GM19238 (cell line): Measurements from ENCODE around the gene LDLRAD4.

ENCODE experiments used
- DNase-seq: peaks from one replicate; pipeline ENCODE4 v3.0.0; 2011; ENCODE audit warnings: low spot score; ENCODE audit not compliant: insufficient read length

LDLRAD4 gene

DNA sequence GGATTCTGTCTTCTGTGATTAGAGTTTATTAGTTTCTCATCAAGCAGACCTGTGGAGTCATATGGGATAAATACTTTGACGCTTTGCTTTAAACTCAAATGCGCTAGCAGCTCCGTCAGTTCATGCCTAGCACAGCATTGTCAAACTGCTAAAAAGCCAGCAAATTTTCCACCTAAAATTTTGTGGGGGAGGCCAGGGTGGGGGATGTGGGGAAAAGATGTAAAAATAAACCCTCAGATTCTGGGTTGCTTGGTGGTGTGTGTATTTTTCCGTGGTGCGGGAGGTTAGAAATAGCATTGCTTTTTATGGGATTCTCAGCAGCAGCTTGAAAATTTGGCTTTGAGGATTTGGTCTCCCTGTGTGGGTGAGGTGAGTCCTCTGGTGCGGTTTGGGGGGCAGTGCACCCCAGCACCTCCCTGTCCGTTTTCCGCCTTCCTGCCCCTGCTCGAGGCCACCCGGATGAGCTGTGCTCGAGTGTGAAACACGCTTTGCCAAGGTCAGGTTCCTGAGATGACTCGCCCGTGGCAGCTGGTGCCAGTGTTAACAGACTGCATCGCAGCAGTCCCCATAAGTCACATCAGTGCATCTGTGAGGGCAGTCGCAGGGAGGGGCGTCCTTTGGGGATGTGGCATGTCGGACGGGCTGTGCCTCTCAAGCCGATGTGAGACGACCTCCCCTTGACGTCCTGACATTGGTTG lies 65.9 kb downstream of the LDLRAD4 start:
- DNase-seq = no peak

DNA sequence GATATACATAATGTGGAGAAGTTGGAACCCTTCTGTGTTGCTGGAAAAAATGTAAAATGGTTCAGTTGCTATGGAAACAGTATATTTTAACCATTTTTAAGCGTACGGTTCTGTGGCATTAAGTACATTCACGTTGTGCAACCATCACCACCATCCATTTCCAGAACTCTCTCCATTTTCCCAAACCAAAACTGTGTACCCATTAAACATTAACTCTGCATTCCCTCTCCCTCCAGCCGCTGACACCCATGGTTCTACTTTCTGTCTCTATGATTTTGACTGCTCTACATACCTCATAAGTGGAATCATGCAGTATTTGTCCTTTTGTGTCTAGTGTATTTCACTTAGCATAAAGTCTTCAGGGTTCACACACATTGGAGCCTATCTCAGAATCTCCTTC lies 67.3 kb downstream of the LDLRAD4 start:
- DNase-seq = no peak

DNA sequence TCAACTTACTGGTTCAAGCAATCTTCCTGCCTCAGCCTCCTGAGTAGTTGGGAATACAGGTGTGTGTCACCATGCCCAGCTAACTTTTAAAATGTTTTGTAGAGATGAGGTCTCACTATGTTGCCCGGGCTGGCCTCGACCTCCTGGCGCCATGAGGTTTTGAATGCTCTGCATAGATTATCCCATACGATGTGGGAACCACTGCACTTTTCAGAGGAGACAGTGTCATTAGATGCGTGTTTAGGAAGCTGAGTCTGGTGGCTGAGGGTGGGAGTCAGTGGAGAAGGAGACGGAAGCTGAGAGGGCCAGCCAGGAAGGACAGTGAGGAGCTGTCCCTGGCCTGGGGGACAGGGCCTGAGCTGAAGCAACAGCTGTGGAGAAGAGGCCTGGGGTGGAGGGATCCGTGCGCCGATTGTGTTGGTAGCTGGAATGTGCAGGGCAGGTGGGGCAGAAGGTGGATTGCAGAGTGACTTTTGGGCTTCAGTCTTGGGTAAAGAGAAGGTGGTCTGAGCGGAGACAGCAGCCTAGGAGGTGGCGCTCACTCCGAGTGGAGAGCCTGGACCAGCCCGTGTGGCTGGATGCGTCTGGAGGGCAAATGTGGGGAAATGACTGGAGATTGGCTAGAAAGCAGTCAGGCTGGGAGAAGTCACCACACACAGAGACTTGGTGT lies 68.0 kb downstream of the LDLRAD4 start:
- DNase-seq = no peak

DNA sequence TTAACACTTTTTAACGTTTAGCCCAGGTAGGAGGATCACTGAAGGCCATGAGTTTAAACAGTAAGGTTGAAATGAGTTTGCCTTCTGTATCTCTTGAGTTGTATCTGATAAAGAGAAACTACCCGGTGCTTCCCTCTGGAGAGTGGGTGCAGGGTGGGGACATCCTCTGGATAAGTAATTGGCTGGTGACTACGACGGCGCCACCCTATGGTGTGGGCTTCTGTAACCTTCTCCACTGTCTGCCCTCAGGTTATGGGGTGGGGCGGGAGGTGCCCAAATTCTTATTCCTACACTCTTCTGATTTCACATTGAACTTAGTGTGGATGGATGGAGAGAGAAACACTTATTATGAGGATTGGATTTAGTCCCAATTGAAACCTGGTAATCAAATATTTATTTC lies 68.8 kb downstream of the LDLRAD4 start:
- DNase-seq = no peak

DNA sequence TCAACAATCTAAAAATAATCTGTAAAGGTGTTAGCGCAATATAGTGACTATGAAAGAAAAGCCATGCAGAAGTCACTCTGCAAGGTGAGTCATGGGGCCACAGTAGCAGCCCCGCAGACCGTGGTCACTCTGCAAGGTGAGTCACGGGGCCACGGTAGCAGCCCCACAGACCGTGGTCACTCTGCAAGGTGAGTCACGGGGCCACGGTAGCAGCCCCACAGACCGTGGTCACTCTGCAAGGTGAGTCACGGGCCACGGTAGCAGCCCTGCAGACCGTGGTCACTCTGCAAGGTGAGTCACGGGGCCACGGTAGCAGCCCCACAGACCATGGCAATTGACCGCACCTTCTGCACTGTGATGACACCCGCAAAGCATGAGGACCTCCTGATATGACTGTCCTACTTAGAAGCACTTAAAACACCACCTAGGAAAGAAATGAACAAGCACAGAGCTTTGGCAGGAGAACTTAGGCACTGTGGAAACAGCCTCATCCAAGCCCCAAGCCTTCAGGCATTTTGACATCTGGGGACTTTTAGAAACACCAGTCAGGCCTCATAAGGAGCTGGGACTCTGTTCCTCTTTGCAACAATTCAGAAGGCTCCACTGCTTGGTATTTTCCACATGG lies 70.1 kb downstream of the LDLRAD4 start:
- no peak for DNase-seq

DNA sequence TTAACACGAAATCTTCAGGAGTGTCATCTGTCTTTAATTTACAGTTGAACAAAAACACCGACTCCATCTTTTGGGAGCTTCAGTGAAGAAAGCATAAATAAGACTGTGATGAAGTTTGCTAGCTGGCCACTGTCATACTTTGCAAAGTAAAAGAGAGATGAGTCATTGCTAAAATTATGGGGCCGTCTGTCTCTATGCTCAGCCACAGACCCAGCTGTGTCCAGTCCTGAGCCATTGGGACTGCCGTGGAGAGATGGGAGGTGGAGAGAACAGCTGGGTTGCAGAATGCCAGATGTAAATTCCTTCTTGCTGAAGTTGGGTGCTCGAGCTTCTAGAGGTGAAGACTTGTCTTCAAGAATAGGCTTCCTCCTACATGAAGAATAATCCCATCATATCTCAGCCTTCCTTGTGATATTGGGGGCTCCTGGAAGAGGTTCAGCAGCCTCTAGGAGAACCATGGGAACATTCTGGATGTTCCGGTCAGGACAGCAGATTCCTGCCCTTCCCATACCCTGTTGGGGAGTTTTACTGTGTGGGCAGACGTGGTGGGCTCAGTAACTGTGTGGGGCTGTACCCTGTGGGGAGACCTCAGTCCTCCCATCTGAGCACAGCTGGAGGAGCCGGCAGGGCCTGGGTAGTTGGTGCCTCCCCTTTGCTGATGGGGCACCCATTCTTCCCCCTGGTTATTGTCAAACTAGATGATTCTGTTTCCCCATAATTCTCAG lies 71.1 kb downstream of the LDLRAD4 start:
- no peak for DNase-seq

DNA sequence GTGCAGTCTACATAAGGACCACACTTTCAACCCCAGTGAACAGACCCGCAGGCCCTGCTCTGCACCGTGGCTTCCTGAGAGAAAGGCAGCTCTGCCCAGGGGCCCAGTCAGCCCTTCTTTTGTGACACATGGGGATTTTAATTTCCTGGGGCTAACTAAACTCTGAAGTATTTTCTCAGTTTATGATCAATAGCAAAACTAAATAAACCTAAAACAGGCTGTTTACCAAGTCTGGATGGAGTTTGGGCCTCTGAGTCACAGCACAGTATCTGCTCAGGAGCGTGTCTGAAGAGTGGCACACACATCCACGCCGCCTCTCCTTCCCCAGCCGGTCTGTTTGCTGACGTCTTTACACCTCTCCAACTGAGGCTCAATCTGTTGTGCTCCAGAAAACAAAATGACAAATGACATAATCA lies 72.3 kb downstream of the LDLRAD4 start:
- DNase-seq = no peak

DNA sequence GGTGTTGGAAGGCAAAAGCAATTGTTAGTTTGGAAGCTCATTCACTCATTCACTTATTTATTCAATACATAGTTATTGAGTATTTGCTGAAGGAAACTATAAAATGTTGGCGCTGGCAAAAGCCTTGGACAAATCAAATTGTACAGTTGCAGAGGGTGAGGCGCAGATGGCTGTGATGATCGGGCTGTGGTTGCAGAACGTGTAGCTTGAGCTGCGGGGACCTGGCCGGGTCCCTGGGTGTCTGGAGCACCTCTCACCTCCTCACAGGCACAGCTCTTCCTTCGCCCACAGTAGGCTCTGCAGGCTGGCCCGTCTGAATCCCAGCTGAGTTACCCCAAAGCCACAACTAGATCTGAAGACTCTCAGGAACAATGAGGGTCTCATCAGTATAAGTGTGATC lies 72.7 kb downstream of the LDLRAD4 start:
- no peak for DNase-seq

DNA sequence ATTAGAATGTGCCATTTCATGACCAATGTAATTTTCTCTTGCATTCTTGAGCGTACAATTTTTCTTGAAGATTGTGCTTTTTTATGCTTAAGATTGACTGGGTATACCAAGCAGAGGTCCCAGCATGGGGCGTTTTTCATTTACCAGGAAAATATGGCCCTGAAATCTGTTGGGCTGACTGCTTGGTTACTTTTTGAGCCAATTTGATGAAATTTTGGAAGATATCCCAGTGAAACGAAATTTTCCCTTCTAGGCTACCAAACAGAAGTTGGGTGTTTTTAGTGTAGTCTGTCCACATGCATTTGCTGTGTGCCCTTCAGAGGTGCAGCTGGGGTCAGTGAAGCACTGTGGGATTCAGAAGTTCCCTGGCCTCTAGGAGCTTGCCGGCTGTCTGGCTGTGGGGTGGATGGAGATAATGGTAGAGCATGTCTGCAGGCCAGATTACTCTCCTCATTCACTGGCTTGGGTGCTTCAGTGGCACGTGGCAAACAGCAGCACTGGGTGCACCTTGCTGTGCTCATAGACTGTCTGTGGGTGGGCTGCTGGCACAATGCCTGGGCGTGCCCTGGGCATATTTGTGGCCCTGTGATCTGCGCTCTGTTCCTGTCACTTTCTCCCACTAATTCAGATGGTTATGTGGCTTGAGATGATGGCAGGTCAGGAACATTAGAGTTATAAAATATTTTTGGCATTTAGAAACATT lies 73.3 kb downstream of the LDLRAD4 start:
- DNase-seq = no peak

DNA sequence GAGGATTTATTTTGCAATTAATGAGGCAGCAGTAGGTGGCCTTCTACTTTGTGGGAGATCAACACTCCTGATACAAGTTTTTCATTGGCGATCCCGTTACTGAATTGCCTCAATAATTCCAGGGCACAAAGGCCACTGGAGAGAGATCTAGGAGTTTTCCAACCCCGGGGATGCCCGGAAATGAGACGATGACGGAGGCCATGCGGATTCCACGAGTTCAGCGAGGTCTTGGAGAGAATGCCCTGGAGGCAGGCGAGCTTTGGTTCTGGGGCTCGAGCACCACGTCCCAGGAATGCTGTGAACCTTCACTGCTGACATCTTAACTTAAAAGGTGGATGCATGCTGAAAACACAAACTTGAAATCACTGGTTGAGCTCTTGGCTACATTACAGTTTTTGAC lies 74.2 kb downstream of the LDLRAD4 start:
- DNase-seq = no peak

DNA sequence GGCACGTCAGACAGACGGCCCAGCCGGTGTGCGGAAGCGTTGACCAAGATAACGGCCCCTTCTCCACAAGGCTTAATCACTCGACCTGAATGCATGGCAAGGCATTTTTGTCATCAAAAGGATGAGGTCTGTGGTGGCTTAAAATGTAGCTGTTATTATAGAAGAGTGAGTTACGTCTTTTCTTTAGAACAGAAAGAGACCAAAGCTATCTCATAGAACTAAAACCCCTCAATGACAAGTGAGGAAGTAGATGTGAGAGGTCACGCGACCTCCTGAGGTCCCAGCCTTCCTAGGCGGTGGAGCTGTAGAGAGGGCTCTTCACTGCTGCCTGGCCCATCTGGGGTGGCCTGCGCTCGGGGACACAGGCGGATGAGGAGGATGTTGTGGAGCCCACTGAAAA lies 75.7 kb downstream of the LDLRAD4 start:
- no peak for DNase-seq

DNA sequence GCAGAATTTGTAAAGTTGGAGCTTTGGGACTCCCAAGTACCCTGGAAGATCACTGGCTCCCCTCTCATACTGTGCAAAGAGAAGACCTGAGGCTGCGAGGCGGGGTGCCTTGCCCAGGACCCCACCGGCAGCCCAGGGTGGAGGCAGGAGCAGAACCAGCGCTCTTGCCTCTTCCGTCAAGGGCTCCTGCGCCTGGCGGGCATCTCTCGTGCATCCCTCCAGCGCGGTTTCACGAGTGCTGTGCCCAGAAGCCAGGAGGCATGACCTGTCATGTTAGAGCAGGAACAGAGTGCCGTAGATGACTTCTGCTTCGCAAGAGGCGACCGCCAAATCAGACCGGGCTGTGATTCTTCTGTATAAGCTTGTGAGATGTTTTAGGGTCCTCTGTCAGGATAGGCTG lies 77.3 kb downstream of the LDLRAD4 start:
- DNase-seq = no peak

DNA sequence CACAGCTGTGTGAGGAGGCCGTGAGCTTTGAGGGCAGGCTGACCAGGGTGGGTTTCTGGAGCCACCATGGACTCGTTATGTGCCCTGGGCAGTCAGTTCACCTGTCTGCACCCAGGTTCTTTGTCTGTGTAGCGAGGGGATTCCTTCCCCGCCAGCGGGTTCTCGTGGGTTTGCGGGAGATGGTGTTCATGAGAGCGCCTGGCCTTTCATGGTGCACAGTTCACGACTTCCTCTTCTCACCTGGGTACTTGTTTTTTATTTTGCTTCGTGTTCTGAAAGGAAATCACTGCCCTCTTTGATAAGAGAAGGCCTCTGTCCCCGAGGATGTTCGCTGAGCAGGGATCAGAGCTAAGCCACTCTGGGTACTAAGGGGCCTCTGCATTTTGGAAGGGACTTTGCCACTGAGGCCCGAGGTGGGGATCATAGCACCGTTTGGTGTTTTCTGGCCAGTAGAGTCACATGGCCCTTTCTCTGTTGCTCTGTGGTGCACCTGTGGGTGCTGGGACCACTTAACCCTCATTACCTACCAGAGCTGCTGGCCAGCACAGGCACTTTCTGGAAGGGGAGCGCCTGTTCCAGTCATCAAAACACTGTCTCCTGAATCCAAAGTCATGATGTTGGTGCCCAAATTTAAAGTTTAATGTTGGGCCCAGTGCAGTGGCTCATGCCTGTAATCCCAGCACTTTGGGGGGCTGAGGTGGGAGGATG lies 78.5 kb downstream of the LDLRAD4 start:
- no peak for DNase-seq

DNA sequence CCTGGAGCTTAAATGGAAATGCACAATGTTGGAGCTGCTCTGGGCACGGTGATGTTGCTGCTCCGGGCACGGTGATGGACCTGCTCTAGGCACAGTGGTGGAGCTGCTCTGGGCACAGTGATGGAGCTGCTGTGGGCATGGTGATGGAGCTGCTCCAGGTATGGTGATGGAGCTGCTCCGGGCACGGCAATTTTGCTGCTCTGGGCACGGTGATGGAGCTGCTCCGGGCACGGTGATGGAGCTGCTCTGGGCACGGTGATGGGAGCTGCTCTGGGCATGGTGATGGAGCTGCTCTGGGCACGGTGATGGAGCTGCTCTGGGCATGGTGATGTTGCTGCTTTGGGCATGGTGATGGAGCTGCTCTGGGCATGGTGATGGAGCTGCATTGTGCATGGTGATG lies 79.7 kb downstream of the LDLRAD4 start:
- no peak for DNase-seq

DNA sequence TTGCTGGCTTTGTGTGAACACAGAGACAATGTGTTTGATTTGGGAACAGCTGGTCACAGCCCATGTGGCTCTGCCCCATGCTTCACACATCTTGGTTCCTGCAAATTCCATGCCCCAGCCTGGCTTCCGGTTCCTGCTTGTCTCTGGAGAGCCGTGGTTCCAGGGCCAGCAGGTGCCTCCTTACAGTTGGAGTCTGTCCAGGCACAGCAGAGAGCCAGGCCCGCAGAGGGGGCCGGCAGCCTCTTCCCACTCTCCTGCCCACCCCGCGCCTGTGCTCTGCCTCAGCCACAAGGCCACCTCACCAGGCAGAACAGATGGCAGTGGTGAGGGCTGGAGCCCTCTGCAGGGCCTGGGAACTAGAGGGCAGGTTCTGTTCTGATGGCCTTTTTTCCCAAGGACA lies 81.5 kb downstream of the LDLRAD4 start:
- no peak for DNase-seq

DNA sequence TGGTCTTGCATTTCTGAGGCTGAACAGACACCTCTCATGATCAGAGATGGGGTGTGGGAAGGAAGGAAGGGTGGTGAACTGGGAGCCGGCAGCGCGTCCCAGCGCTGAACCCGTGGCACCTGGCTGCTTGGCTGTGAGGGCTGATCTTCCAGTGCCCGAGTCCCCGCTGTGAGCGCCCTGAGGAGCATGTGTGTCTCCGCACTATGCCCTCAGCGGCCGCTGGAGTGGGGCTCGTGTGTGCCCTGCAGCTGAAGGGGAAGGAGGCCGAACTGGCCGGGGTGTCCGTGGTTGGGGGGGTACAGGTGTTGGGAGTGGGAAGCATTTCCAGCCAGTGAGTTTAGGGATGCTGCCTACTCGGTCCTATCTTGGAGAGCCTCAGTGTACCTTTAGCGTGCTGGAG lies 82.2 kb downstream of the LDLRAD4 start:
- no peak for DNase-seq

DNA sequence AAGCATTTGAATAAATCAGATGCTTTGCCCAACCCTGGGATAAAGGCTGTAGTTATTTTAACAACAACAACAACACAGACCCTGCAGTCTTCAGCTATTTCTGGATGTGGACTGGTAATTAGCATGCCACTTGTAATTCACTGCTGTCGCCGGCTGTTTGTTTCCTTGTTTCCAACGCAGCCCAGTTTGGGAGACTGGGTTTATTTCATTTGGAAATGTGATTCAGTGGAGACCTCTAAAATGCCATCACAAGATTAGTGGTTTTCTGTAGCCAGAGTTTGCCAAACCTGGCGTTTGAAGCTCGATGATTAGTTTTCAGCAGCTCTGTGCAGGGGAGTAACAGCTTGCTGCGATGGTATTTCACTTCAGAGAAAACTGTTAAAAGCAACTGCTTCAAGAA lies 83.5 kb downstream of the LDLRAD4 start:
- DNase-seq = no peak

DNA sequence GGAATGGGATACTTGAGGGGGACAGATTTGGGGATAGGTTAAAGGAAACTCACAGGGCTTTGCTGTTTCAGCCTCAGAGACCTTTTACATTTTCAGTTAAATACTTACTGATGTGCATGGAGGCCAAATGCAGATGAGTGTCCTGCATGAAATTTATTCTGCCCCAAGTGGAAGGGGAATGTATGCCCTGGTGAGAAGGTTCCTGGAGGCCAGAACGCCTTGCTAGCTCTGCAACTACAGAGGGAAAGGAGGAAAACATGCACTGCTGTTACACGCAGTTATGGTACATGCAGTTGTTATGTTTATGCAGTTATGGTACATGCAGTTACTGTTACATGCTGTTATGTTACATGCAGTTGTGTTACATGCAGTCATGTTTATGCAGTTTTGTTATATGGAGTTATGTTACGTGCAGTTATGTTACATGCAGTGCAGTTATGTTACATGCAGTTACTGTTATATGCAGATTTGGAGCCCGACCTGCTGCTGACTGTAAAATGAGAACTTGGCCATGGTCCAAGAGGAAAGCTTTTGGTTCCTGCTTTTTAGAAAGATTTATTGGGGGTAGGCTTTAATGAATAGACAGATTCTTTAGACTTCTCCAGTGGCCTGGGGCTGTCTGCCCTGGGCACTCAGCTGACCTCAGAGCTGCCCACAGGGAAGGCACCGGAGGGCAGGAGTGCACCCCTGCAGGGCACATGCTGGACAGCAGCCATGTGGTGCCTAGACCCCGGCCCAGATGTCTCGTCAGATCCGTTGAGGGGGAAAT lies 84.1 kb downstream of the LDLRAD4 start:
- no peak for DNase-seq

DNA sequence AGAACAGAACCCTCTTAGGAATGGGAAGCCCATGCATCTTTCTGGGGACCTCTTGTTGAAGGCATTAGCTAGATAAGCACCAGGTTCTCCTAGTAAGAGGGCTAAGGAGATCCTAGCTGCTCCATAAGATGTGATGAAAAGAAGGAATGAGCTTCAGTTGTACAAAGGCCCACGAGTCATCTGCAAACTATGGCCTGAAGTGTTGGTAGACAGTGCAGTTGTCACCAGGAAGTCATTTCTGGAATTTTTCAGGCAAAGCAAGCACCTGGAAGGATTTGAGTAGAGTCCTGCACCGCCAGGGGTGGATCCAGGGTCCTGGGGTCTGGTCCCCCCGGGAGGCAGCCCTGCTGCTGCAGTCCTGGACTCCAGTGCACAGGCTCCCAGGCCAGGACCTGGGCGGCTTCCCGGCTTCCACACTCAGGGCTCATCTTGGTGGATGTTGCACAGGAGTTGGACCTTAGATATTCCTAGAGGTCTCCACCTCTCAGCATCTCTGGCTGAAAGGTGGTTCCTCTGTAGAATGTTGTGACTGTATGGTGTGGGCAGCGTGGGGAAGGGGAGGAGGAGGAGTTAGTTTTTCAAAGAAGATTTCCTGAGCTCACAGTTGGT lies 85.3 kb downstream of the LDLRAD4 start:
- DNase-seq = no peak

DNA sequence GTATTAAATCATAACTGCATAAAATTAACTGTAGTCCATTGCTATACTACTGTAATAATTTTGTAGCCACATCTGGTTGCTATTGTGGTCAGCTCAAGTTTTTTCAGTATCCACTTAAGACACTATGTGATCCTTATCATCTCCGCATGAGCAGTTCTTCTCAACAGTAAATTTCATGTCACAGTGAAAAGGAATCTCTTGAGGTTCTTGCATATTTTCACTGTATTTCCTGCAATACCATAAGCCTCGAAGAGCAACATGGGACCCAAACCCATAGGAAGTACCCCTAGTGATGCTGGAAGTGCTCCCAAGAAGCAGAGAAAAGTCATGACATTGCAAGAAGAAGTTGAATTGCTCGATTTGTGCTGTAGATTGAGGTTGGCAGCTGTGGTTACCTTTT lies 86.7 kb downstream of the LDLRAD4 start:
- no peak for DNase-seq
